IPS DF 6.9 (cell line): Measurements from ENCODE around the gene LCN12.
"Not testable (repeated sequence)": the region's sequence is repeated elsewhere in the genome, so short reads cannot be mapped to it uniquely, and the experiment has no call there.

ENCODE experiments used
- DNase-seq: peaks from one replicate; pipeline ENCODE4 v3.0.0-alpha.2; 2013; ENCODE audit warnings: low read depth, low spot score
- H3K27ac ChIP-seq: one replicate; pipeline ENCODE4 v1.5.1; 2013; ENCODE audit warnings: low read length, control low read depth
- H3K27me3 ChIP-seq: 2 replicates; pipeline ENCODE4 v1.6.1; 2013; ENCODE audit warnings: mild to moderate bottlenecking, low read length; ENCODE audit not compliant: control insufficient read depth, insufficient read depth
- H3K36me3 ChIP-seq: 2 replicates; pipeline ENCODE4 v1.6.1; 2013; ENCODE audit warnings: low read length; ENCODE audit not compliant: control insufficient read depth, insufficient read depth
- H3K4me1 ChIP-seq: 2 replicates; pipeline ENCODE4 v1.6.1; 2013; ENCODE audit warnings: low read length; ENCODE audit not compliant: control insufficient read depth, insufficient read depth
- H3K4me3 ChIP-seq: 2 replicates; pipeline ENCODE4 v1.5.1; 2013; ENCODE audit warnings: mild to moderate bottlenecking, low read length
- H3K9me3 ChIP-seq: 2 replicates; pipeline ENCODE4 v1.6.1; 2013; ENCODE audit warnings: low read length, inconsistent platforms; ENCODE audit not compliant: control insufficient read depth, insufficient read depth
- WGBS: extraction: QIAGEN DNeasy Blood & Tissue Kit; methylation state at CpG from one replicate; pipeline ENCODE4 v1.1.7; 2013; ENCODE audit warnings: mixed read lengths, missing lambda C conversion rate; ENCODE audit not compliant: insufficient read length, insufficient coverage; 5-methylcytosine and 5-hydroxymethylcytosine counted together

Gene LCN12

DNA sequence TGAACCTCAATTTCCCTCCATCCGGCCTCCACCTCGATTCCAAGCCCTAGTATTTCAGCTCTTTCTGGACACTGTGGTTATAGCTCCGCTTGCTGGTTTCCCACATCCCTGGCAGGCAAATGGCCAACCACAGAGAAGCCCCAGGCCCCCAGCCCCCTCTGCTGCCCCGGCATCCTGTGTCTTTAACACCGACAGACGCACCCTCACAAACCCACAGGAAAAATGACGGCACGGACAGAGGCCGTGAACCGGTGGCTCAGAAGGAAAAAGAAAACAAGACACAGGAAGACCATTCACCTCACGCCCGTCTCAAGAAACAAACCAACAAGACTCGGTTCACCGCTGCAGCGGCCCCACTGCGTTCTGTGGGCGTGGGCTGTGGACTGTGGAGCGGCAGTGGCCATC is 45.8 kb downstream of the LCN12 start:
- Histone ChIP-seq H3K9me3 (no peaks in the 10 kb centered on the region), H3K27ac (no peak overlapping the region), H3K4me3 (no peak overlapping the region), H3K36me3 (no peaks in the 10 kb centered on the region; the same call in 1 of the 2 replicates), H3K4me1 (peaks cover 17% of the 10 kb centered on the region), H3K27me3 (no peaks in the 10 kb centered on the region; the same call in 1 of the 2 replicates)
- no peak for DNase-seq
- no CpG with 5 or more reads among the region's 18 CpGs for WGBS

DNA sequence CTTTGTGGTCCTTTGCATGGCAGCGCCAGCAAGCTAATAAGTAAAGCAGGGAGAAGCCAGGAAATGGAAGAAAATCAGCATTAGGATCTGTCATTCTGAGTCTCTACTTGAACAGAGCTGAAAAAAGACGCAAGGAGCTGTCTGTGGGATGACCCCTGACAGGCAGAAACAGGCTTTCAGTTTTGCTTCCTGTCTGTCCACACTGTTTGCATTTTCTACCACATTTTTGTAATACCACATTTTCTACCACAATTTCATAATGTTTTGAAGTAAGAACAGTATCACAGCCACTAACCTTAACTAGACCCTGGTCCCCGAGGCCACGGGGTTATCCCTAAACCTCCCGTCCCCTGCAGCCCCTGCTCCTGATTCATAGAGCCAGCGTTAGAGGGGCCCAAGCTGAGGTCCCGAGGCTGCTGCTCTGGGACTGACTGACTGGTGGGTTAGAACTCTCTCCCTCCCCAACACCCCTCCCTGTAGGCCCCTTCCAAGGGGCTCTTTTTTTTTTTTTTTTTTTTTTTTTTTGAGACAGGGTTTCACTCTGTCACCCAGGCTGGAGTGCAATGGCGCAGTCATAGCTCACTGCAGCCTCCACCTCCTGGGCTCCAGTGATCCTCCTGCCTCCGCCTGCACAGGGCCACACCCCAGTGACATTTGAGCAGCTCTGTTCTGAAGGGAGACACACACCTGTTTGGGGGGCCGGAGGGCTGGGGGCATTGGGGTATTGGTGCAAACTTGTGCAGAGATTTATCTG is 48.3 kb downstream of the LCN12 start:
- peaks cover 11% of the 10 kb centered on the region for H3K4me1 ChIP-seq
- no peak overlapping the region for H3K27ac ChIP-seq
- no peaks in the 10 kb centered on the region; the same call in 1 of the 2 replicates for H3K27me3 ChIP-seq
- H3K4me3 ChIP-seq, result no peak overlapping the region
- no peak for DNase-seq
- H3K36me3 ChIP-seq, result no peaks in the 10 kb centered on the region
- WGBS, result no CpG with 5 or more reads among the region's 10 CpGs
- no peaks in the 10 kb centered on the region for H3K9me3 ChIP-seq

DNA sequence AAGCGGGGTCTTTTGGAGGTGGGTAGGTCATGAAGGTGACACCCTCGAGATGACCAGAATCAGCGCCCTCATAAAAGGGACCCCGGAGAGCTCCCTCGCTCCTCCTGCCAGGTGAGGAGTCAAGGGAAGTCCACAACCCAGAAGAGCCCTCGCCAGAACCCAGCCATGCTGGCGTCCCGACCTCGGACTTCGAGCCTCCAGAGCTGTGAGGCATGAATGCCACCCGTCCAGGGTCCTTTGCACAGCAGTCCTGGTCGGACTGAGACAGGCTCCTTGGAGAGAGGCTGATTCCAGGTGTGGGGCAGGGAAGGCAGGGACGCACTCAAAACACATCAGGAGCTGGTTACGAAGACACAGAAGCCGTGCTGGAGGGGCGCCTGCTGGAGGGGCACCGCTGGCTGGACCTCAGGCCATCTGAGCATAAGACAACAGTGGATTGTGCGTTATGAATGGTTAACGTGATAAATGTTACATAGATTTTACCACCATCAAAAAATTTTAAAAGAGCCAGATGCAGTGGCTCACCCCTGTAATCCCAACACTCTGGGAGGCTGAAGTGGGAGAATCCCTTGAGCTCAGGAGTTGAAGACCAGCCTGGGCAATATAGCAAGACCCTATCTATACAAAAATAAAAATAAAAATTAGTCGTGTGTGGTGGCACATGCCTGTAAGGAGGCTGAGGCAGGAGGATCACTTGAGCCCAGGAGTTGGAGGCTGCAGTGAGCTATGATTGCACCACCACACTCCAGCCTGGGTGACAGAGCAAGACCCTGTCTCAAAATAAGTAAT is 50.0 kb downstream of the LCN12 start:
- Histone ChIP-seq H3K27ac (no peak overlapping the region), H3K27me3 (no peaks in the 10 kb centered on the region), H3K9me3 (no peaks in the 10 kb centered on the region), H3K4me1 (peaks cover 5% of the 10 kb centered on the region), H3K36me3 (no peaks in the 10 kb centered on the region), H3K4me3 (no peak overlapping the region)
- no peak for DNase-seq
- WGBS, result no CpG with 5 or more reads among the region's 20 CpGs

DNA sequence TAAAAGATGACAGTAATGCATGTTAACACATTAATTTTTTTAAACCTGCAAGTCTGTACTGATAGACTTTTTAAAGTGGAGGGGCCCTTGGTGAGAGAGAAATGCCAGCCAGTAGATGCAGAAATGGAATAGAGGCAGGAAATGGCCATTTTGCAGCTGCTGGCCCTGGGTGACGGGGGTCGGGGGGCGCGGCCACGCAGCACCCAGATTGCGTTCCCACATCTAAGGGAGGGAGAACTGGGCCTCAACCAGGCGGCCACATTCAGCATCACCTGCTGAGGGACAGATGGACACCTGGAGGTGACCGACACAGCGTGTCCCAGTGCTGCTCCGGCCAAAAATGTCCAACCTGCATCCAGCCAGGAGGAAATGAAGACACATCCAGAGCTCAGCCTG is 50.6 kb downstream of the LCN12 start:
- Histone ChIP-seq H3K4me1 (no peaks in the 10 kb centered on the region), H3K4me3 (no peak overlapping the region), H3K27ac (no peak overlapping the region), H3K27me3 (no peaks in the 10 kb centered on the region), H3K9me3 (no peaks in the 10 kb centered on the region), H3K36me3 (no peaks in the 10 kb centered on the region)
- no CpG with 5 or more reads among the region's 10 CpGs for WGBS
- DNase-seq, result no peak

DNA sequence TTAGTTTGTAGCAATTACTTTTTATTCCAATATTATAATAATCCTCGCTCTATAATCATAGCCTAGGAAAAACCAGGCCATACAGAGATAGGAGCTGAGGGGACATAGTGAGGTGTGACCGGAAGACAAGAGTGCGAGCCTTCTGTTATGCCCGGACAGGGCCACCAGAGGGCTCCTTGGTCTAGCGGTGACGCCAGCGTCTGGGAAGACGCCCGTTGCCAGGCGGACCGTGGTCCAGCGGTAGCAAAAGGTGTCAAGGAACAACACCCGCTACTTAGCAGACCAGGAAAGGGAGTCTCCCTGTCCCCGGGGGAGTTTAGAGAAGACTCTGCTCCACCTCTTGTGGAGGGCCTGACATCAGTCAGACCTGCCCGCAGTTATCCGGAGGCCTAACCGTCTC is 52.2 kb downstream of the LCN12 start:
- not testable (repeated sequence) for H3K36me3 ChIP-seq, H3K27me3 ChIP-seq, H3K9me3 ChIP-seq, DNase-seq, H3K4me1 ChIP-seq, H3K4me3 ChIP-seq, H3K27ac ChIP-seq
- WGBS, result no CpG with 5 or more reads among the region's 17 CpGs
